HL-60/S4 treated with retinoic acid at 250 ng/mL for 4 days and 3 days (cell line): ENCODE data around the gene TRAK1.
"Not testable (repeated sequence)": the region's sequence is repeated elsewhere in the genome, so short reads cannot be mapped to it uniquely, and the experiment has no call there.

ENCODE experiments used
- in situ Hi-C: fragments of 300-500 bp; cut with MboI; formaldehyde crosslinking; loops from 2 replicates; pipeline ENCODE4 v1.7.0; 2022; ENCODE audit warnings: low sequenced_read_pairs

TRAK1 gene

GRCh38 chr3:42090973-42091731, at the start of gene TRAK1:
TRAK1 (plus strand) TSS chr3:42091357; CDS start chr3:42091470, 113 bp downstream.
- in situ Hi-C loops = no loop called here

- in situ Hi-C loops = no loop called here
Measured at GRCh38 chr3:42042747-42043098, 48.4 kb upstream of the TRAK1 start.

GRCh38 chr3:42043099-42043813, 47.9 kb upstream of the TRAK1 start:
- in situ Hi-C loops = no loop called here

GRCh38 chr3:42045708-42046243, 45.4 kb upstream of the TRAK1 start:
- in situ Hi-C loops = no loop called here

GRCh38 chr3:42048526-42048925, 42.6 kb upstream of the TRAK1 start:
- in situ Hi-C loops = not testable (repeated sequence)

- in situ Hi-C loops = no loop called here
Measured at GRCh38 chr3:42050126-42050525, 41.0 kb upstream of the TRAK1 start.

- in situ Hi-C loops = no loop called here
Measured at GRCh38 chr3:42051384-42052131, 39.6 kb upstream of the TRAK1 start.

- in situ Hi-C loops = no loop called here
Measured at GRCh38 chr3:42052132-42052483, 39.0 kb upstream of the TRAK1 start.

GRCh38 chr3:42052484-42053351, 38.4 kb upstream of the TRAK1 start:
- in situ Hi-C loops = no loop called here

- in situ Hi-C loops = no loop called here
Measured at GRCh38 chr3:42053476-42053875, 37.7 kb upstream of the TRAK1 start.

GRCh38 chr3:42055291-42055690, 35.9 kb upstream of the TRAK1 start:
- in situ Hi-C loops = no loop called here

GRCh38 chr3:42056840-42057239, 34.3 kb upstream of the TRAK1 start:
- in situ Hi-C loops = no loop called here

GRCh38 chr3:42057561-42058211, 33.5 kb upstream of the TRAK1 start:
- in situ Hi-C loops = no loop called here

GRCh38 chr3:42061025-42061712, 30.0 kb upstream of the TRAK1 start:
- in situ Hi-C loops = no loop called here

- in situ Hi-C loops = no loop called here
Measured at GRCh38 chr3:42061713-42062380, 29.3 kb upstream of the TRAK1 start.

GRCh38 chr3:42062464-42062863, 28.7 kb upstream of the TRAK1 start:
- in situ Hi-C loops = no loop called here

- in situ Hi-C loops = no loop called here
Measured at GRCh38 chr3:42063888-42064287, 27.3 kb upstream of the TRAK1 start.

- in situ Hi-C loops = no loop called here
Measured at GRCh38 chr3:42066516-42067181, 24.5 kb upstream of the TRAK1 start.
